Measurements from ENCODE around the gene PDE4D.

DNA sequence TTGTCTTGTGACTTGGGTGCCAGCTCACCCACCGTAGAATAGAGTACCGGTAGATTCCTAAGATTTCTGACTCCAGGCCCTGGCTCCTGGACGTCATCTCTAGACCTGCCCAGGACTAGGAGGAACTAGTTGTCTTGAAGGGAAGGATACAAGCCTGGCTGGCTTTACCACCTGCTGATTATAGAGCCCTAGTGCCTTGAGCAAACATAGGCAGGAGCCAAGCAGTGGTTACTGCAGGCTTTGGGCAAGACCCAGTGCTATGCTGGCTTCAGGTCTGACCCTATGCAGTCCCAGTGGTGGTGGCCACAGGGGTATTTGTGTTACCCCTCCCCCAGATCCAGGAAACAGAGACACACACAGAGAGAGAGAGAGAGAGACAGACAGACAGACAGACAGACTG lies 606.2 kb downstream of the PDE4D start:
- TF ChIP-seq EZH2 (IDR thresholded peaks at IDR 0.05): no peak
- TF ChIP-seq CTCF (IDR thresholded peaks at IDR 0.05): no peak

Data from neural progenitor cell (in vitro differentiated cells).